Sigmoid colon (tissue), 7 donors: ENCODE results near the gene IQCK. TPM values are rescaled to one million over a fixed set of nuclear protein-coding genes. Genes with fewer than 3 reads are reported as not detected.

Experiments used
- DNase-seq: peaks from one replicate; pipeline ENCODE4 v3.0.0-alpha.2; 2019
- H3K27ac ChIP-seq, 4 donors: fragments of 200-600 bp; sonication (generic); one replicate each; pipeline ENCODE4 v1.5.1; 2016 to 2019; ENCODE audit warnings: mild to moderate bottlenecking in 1 of 4
- H3K27me3 ChIP-seq, 3 donors: fragments of 200-600 bp; sonication (generic); one replicate each; pipeline ENCODE4 v1.5.1; 2019; ENCODE audit warnings: mild to moderate bottlenecking in 1 of 3
- H3K36me3 ChIP-seq, 4 donors: fragments of 200-600 bp; sonication (generic); one replicate each; pipeline ENCODE4 v1.5.1; 2016 to 2019
- H3K4me1 ChIP-seq, 4 donors: fragments of 200-600 bp; sonication (generic); one replicate each; pipeline ENCODE4 v1.5.1; 2017 to 2019
- H3K4me3 ChIP-seq, 4 donors: fragments of 200-600 bp; sonication (generic); one replicate each; pipeline ENCODE4 v1.5.1; 2017 to 2019; ENCODE audit warnings: mild to moderate bottlenecking in 2 of 4, moderate library complexity in 1 of 4
- H3K9me3 ChIP-seq, 4 donors: fragments of 200-600 bp in 3 of 4; sonication (generic) in 3 of 4; one replicate each; pipeline versions ENCODE4 v1.5.1 to v1.6.1; 2013 to 2019
- CTCF ChIP-seq, 4 experiments: fragments of 450-650 bp in 3 of 4; fragments of 200-600 bp in 1 of 4; IDR thresholded peaks; one replicate each; pipeline ENCODE4 v1.5.1; 2016 to 2019; ENCODE audit warnings: antibody characterized with exemption in 4 of 4, mild to moderate bottlenecking in 3 of 4, moderate library complexity in 2 of 4
- EP300 ChIP-seq, 4 donors: sonication (generic); formaldehyde crosslinking; IDR thresholded peaks; one replicate each; pipeline ENCODE4 v1.6.1; 2017; ENCODE audit warnings: antibody characterized with exemption in 4 of 4
- POLR2A ChIP-seq, 2 donors: fragments of 450-650 bp; IDR thresholded peaks; one replicate each; pipeline ENCODE4 v1.6.1; 2016; ENCODE audit warnings: antibody characterized with exemption in 2 of 2, mild to moderate bottlenecking in 2 of 2, moderate library complexity in 2 of 2
- POLR2AphosphoS5 ChIP-seq, 4 donors: sonication (generic); formaldehyde crosslinking; IDR thresholded peaks; one replicate each; pipeline ENCODE4 v1.6.1; 2017; ENCODE audit warnings: antibody characterized with exemption in 4 of 4
- WGBS, 2 donors: extraction: QIAGEN DNeasy Blood & Tissue Kit; methylation state at CpG; one replicate each; pipeline ENCODE4 v1.1.7; 2013; 5-methylcytosine and 5-hydroxymethylcytosine counted together
- intact Hi-C: fragments of 100-400 bp; cut with DNase I; formaldehyde crosslinking; loops from one replicate; pipeline ENCODE4 v1.15.1; 2023
- polyA plus RNA-seq, 3 donors: library from polyadenylated mRNA; stranded (reverse); fragments of 200-250 nt; gene quantifications; one replicate each; pipeline ENCODE4 v1.2.3, GENCODE V29; 2013
- total RNA-seq, 4 donors: library from RNA; depleted of rRNA; stranded (reverse); fragments of >200 nt; gene quantifications; one replicate each; pipeline ENCODE4 v1.1.0, GENCODE V29; 2016
- donor health status: healthy with polysubstance abuse.
- donor health status: Bipolar disorder and iron deficiency.
- donor health status: healthy.

IQCK gene
- total and polyA plus RNA-seq, 7 donors: 5.1 to 16.6 (median 10.3) TPM

- Histone ChIP-seq H3K27me3 (no peaks in the 10 kb centered on the region), H3K4me3 (no peak overlapping the region), H3K9me3 (no peaks in the 10 kb centered on the region), H3K4me1 (no peaks in the 10 kb centered on the region), H3K36me3 (no peaks in the 10 kb centered on the region), H3K27ac (peak overlapping the region in 2 of 4 donors; percentile 7 to 8)
- intact Hi-C loops: no loop called here
- TF ChIP-seq CTCF (IDR thresholded peaks at IDR 0.05) (no peak), POLR2A (IDR thresholded peaks at IDR 0.05) (no peak), POLR2AphosphoS5 (IDR thresholded peaks at IDR 0.05) (no peak), EP300 (IDR thresholded peaks at IDR 0.05) (no peak)
- DNase-seq: no peak
- WGBS, 2 donors: 85 to 91% methylated on average over 10 of the region's 10 CpGs
These were observed 158.5 kb downstream of the IQCK start for GRCh38 chr16:19876501-19877059.

DNA sequence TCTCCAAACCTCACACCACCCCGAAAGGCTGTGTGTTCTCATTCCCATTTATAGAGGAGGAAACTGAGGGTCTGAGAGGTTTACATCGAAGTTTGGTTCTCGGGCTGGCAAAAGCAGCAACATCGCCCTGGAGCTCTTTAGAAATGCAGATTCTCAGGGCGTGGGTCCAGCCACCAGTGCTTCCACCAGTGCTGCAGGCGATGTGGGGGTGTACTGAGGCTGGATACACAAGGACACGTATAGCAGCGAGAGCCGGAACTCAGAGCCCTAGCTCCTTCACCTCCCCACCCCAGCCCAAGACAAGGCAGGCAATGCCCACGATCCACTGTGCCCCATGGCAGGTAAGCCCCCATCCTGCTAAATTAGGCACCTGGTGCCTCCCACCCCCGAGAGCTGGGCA is 160.7 kb downstream of the IQCK start:
- Histone ChIP-seq H3K27ac (no peak overlapping the region), H3K9me3 (no peaks in the 10 kb centered on the region), H3K4me1 (peaks cover 0 to 9% (median 6%) of the 10 kb centered on the region in 4 donors)

DNA sequence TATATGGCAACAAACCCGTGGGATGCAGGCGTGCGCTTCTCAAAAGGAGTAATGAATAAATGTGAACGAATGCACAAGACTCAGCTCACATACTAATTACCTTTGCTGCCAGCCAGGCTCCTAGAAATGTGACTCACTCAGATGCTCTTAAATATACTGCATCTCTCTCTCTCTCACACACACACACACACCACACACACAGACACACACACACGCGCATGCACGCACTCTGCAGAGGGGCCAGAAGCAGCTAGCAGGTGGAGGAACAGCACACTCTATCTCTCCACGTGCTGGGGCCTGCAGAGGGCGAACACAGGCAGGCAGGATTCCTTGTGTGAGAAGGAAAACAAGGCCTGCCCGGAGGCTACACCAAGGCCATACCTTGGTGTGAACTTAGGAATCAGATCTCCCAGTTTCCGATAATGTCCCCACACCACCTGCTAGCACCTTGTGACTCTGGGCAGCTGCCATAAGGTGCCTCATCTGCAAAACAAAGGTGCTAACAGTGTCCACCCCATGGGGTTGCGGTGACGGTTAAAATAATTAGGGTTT is 161.2 kb downstream of the IQCK start:
- Histone ChIP-seq H3K9me3 (no peaks in the 10 kb centered on the region), H3K27ac (no peak overlapping the region), H3K4me1 (peaks cover 0 to 14% (median 11%) of the 10 kb centered on the region in 4 donors), H3K36me3 (no peaks in the 10 kb centered on the region), H3K27me3 (peaks cover 7 to 19% (median 12%) of the 10 kb centered on the region in 3 donors), H3K4me3 (no peak overlapping the region)
- TF ChIP-seq POLR2A (IDR thresholded peaks at IDR 0.05) (no peak), CTCF (IDR thresholded peaks at IDR 0.05) (no peak), EP300 (IDR thresholded peaks at IDR 0.05) (no peak), POLR2AphosphoS5 (IDR thresholded peaks at IDR 0.05) (no peak)
- no peak for DNase-seq
- intact Hi-C loops: no loop called here
- 72 to 78% methylated on average over 13 of the region's 13 CpGs for WGBS, 2 donors

More for the DNA sequence above, 160.7 kb downstream of the IQCK start:
- no peak for TF ChIP-seq CTCF (IDR thresholded peaks at IDR 0.05)
- TF ChIP-seq POLR2AphosphoS5 (IDR thresholded peaks at IDR 0.05): no peak
- TF ChIP-seq POLR2A (IDR thresholded peaks at IDR 0.05): no peak
- no peak for TF ChIP-seq EP300 (IDR thresholded peaks at IDR 0.05)
- Histone ChIP-seq H3K27me3 (peaks cover 2 to 14% (median 6%) of the 10 kb centered on the region in 3 donors), H3K4me3 (no peak overlapping the region), H3K36me3 (no peaks in the 10 kb centered on the region)
- WGBS, 2 donors: 92% methylated on average over 11 of the region's 11 CpGs
- DNase-seq: no peak
- intact Hi-C loops: no loop called here

GRCh38 chr16:19881028-19881427 is 163.0 kb downstream of the IQCK start:
- Histone ChIP-seq H3K36me3 (no peaks in the 10 kb centered on the region), H3K9me3 (no peaks in the 10 kb centered on the region), H3K27ac (no peak overlapping the region), H3K4me1 (peaks cover 0 to 29% (median 26%) of the 10 kb centered on the region in 4 donors), H3K27me3 (peaks cover 8 to 30% (median 27%) of the 10 kb centered on the region in 3 donors), H3K4me3 (no peak overlapping the region)
- TF ChIP-seq CTCF (IDR thresholded peaks at IDR 0.05): no peak
- no peak for TF ChIP-seq EP300 (IDR thresholded peaks at IDR 0.05)
- no peak for TF ChIP-seq POLR2A (IDR thresholded peaks at IDR 0.05)
- no peak for TF ChIP-seq POLR2AphosphoS5 (IDR thresholded peaks at IDR 0.05)
- DNase-seq: no peak
- intact Hi-C loops: no loop called here
- WGBS, 2 donors: 92 to 95% methylated on average over 7 of the region's 7 CpGs
